ENCODE measurements around the gene ACTR6.
"Not testable (repeated sequence)": the region's sequence is repeated elsewhere in the genome, so short reads cannot be mapped to it uniquely, and the experiment has no call there.

Gene ACTR6

GRCh38 chr12:100176493-100176892 lies 24.1 kb upstream of the ACTR6 start:
- in situ Hi-C loops (cut with HindIII; ENCODE audit: low pct_ligation_motif_present, low pct_unique_long_range_greater_than_20kb, low sequenced_read_pairs); DNase-seq: not testable (repeated sequence)

- no peak for DNase-seq
- in situ Hi-C loops (cut with HindIII; ENCODE audit: low pct_ligation_motif_present, low pct_unique_long_range_greater_than_20kb, low sequenced_read_pairs) = no loop called here
Observed at GRCh38 chr12:100179252-100179651, 21.4 kb upstream of the ACTR6 start.

DNA sequence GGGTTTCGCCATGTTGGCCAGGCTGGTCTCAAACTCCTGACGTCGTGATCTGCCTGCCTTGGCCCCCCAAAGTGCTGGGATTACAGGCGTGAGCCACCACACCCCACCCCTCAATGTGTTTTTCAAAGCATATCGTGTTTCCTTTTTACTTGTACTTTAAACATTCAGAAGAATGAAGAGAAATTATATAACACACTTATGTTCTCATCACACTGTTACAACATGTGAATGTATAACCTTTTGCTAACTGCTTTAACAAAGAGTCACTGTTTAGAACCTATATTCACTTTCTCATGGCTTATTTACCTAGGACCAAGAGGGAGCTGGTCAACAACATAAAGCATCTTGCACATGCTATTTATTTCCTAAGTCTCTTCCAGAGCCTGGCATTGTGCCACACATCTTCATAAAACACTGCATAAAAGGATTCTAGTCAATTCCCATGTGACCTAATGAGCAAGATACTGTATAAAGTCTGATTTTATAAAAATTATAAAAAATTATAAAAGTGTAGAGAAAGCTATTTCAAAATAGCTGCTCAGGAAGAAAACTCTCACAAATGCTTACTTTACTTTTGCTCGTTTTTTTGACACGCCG lies 16.0 kb upstream of the ACTR6 start:
- in situ Hi-C loops (cut with HindIII; ENCODE audit: low pct_ligation_motif_present, low pct_unique_long_range_greater_than_20kb, low sequenced_read_pairs) = no loop called here
- no peak for DNase-seq

DNA sequence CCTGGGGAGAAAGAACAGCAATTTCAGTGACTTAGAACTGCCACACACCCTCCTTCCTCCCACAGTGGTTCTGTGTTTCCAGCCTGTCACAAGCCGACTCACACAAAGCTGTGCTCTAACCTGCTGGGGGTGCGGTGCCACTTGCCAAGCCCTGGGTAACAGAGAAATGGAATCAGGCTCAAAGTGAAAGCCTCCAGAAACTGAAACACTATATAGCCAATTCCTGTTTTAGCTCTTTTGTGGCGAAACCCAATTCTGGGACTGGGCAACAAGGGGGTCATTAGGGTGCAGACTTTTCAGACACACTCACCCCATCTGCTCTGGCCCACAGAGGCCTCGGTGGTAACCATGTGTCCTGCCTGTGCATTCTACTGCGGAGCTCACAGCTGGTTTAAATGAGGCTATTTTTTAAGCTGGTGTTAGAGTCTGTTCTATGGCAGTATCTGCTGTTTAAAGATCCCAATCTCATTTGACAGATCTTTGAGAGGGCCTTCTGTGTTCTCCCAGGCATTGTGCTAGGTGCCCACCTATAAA lies 15.2 kb upstream of the ACTR6 start:
- in situ Hi-C loops (cut with HindIII; ENCODE audit: low pct_ligation_motif_present, low pct_unique_long_range_greater_than_20kb, low sequenced_read_pairs) = no loop called here
- DNase-seq = no peak

GRCh38 chr12:100186071-100186470 lies 14.5 kb upstream of the ACTR6 start:
- DNase-seq = no peak
- in situ Hi-C loops (cut with HindIII; ENCODE audit: low pct_ligation_motif_present, low pct_unique_long_range_greater_than_20kb, low sequenced_read_pairs) = no loop called here

- in situ Hi-C loops (cut with HindIII; ENCODE audit: low pct_ligation_motif_present, low pct_unique_long_range_greater_than_20kb, low sequenced_read_pairs) = no loop called here
- DNase-seq = no peak
Observed at GRCh38 chr12:100187068-100187467, 13.5 kb upstream of the ACTR6 start.

DNA sequence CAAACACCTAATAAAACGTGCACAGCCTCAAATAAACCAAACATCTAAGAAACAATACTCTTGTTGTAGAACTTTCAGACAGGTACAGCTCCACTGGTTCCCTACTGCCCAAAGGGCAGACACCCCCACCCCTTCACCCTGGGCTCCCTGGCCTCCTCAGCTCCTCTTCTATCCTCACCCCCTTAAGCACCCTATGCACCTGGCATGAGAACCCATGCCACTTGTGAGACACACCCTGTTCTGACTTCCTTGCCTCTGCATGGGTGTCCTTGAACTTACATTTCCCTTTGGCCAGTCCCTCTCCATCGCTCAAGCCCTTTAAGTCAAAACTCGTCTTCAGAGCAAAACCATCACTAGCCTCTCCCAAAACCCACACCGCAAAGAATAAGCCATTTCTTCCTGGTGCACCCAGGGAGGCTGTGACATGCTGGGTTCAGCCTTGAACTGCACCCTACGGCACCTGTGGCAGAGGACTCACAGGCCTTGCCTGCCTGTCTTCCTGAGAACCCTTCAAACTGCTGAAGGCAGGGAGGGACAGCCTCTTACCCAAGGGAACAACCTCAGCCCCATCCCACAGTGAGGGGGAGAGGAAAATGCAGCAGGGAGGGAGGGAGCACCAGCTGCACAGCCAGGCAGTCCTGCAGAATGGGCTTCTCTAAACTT lies 12.6 kb upstream of the ACTR6 start:
- DNase-seq = no peak
- in situ Hi-C loops (cut with HindIII; ENCODE audit: low pct_ligation_motif_present, low pct_unique_long_range_greater_than_20kb, low sequenced_read_pairs) = no loop called here

DNA sequence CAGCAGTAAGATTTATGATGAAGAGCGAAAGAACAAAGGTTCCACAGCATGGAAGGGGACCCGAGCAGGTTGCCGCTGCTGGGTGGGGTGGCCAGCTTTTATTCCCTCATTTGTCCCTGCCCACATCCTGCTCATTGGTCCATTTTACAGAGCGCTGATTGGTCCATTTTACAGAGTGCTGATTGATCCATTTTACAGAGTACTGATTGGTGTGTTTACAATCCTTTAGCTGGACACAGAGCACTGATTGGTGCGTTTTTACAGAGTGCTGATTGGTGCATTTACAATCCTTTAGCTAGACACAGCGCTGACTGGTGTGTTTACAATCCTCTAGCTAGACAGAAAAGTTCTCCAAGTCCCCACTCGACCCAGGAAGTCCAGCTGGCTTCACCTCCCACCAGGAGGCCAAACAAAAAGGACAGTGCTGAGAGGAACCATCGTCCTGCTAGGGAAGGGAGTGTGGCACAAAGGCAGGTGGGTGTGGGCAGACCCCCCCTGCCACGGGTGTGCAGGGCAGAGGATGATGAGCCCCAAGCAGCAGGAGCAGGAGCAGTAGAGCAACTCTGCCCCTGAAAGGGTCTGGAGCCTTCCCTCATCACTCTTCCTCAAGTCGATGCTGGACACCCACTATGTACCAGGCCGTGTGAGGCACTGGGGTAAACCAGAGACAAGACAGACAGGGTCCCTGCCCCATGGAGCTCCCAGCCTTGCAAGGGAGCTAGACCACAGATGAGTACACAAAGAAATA lies 11.6 kb upstream of the ACTR6 start:
- DNase-seq; in situ Hi-C loops (cut with HindIII; ENCODE audit: low pct_ligation_motif_present, low pct_unique_long_range_greater_than_20kb, low sequenced_read_pairs): not testable (repeated sequence)

DNA sequence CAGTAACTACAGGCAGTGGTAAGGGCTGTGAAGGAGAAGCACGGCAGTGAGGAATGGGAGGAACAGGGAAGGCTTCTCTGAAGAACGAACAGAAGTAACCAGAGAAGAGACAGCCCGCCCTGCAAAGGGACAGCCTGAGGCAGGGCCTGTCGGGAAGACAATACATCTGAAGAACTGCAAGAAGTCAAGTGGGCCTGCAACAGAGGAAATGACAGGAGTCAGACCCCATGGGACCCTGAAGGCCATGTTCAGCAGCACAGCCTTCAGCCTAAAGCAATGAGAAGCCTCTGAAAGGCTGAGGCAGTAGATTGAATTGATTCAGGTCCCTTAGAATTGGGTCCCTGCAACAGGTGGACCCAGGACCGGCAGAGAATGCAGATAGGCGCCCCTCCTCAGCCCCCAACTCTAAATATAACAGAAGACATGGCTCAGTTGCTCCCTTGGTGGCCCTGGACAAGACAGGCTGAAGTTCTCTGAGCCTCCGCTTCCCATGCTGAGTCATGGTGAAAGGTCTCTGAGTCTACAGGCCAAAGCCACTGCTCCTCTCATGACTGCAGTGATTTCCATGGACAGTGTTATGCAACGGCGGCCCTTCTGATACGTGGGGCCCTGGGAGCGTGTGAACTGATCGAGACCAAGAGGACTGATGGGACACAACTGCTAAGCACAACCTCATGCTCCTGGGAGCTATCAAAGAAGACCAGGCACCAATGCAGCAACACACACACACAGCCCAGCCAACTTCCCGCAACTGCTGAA lies 10.8 kb upstream of the ACTR6 start:
- DNase-seq = no peak
- in situ Hi-C loops (cut with HindIII; ENCODE audit: low pct_ligation_motif_present, low pct_unique_long_range_greater_than_20kb, low sequenced_read_pairs) = no loop called here

GRCh38 chr12:100193085-100193484 lies 7.5 kb upstream of the ACTR6 start:
- in situ Hi-C loops (cut with HindIII; ENCODE audit: low pct_ligation_motif_present, low pct_unique_long_range_greater_than_20kb, low sequenced_read_pairs) = no loop called here
- no peak for DNase-seq

DNA sequence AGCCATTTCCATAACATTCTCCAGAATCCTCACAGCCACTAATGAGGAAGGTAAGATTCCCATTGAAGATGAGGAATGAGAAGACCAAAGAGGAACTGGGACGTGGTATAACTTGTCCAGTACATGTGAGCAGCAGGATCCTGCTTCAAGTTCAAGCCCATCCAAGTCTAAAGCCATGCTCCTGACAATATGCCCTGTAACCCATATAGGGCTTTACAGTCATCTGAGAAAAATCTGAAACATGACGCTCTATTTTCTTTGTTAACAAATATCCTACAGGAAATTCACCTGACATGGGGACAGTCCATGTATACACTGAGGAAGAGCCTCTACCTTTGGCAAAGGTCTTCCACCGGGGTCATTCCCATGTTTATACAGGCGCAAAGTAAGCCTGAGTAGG lies 3.1 kb upstream of the ACTR6 start:
- in situ Hi-C loops (cut with HindIII; ENCODE audit: low pct_ligation_motif_present, low pct_unique_long_range_greater_than_20kb, low sequenced_read_pairs) = no loop called here
- DNase-seq = no peak

DNA sequence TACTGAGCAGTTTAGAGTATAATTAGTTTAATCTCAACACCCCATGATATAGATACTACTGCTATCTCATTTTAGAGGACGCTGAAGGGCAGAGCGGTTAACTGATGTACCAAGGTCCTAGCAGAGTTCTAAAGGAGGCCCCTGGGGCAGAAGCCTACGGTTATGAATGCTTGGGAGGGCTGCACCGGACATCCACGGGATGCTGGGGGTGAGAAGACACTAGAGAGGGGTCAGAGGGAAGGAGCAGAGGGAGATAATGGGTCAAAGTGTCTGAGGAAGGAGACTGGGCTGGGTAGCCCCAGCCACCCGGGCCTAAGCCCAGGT lies 1.6 kb upstream of the ACTR6 start:
- in situ Hi-C loops (cut with HindIII; ENCODE audit: low pct_ligation_motif_present, low pct_unique_long_range_greater_than_20kb, low sequenced_read_pairs) = no loop called here
- DNase-seq = no peak

DNA sequence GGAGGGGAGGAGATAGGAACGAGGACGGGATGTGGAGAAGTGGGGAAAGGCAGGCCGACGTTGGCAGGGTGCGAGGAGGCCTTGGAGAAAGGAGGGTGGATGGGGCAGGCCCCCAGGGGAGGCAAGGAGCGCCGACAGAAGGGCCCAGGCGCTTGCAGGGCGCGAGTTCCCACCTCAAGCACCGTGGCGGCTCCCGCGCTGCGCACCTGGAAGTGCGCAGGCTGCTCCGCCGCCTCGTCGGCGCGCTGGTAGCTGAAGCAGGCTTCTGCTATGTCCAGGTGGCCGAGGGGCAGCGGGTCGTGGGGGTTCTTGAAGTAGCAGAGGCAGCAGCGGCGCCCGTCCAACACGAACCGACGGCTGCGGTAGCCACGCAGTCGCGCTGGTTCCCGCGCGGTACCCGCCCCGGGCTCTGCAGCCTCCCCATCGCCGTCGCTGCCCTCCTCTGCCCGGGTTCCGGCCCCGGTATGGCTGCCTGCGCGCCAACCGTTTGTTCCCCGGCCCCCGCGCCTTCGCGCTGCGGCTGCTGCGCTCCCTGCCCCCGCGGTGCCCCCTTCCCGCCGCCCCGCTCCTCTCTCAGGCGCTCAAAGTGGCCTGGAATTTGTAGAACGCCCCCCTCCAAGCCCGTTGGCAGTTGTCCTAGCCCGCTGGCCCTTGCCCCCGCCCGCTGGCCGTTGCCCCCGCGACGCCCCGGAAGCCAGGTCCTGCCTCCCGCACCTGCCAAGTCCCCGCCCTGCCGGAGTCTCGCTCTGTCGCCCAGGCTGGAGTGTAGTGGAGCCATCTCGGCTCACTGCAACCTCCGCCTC lies 1.1 kb upstream of the ACTR6 start:
- in situ Hi-C loops (cut with HindIII; ENCODE audit: low pct_ligation_motif_present, low pct_unique_long_range_greater_than_20kb, low sequenced_read_pairs) = no loop called here
- peak; percentile 91 for DNase-seq

GRCh38 chr12:100201604-100202423 lies 1.2 kb downstream of the ACTR6 start:
- no peak for DNase-seq
- in situ Hi-C loops (cut with HindIII; ENCODE audit: low pct_ligation_motif_present, low pct_unique_long_range_greater_than_20kb, low sequenced_read_pairs) = no loop called here

DNA sequence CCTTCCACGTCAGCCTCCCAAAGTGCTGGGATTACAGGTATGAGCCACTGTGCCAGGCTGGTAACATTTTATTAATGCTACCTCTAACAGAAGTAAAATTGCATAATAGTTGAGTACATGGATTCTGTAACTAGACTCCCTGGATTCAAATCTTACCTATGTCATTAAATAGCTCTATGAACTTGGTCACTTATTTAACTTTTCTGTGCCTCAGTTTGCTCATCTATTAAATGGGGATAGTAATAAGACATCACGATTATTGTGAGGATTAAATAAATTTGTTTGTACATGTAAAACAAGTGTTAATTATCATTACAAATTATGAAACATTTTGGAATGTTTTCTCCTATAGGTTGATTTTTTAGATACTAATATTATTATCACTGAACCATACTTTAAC lies 6.7 kb downstream of the ACTR6 start:
- no peak for DNase-seq
- in situ Hi-C loops (cut with HindIII; ENCODE audit: low pct_ligation_motif_present, low pct_unique_long_range_greater_than_20kb, low sequenced_read_pairs) = no loop called here

DNA sequence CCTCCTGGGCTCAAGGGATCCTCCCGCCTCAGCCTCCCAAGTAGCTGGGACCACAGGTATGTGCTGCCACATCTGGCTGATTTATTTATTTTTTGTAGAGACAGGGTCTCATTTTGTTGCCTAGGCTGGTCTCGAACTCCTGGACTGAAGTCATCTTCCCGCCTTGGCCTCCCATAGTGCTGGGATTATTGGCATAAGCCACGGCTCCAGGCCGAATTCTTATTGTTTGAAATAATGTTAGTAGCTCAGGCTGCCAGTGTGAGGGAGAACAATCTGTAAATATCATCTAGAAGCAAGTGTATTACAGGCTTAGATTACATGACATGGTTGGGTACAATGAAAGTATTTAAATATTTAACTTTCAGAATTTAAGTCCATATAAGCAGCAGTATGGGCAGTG lies 8.2 kb downstream of the ACTR6 start:
- DNase-seq = no peak
- in situ Hi-C loops (cut with HindIII; ENCODE audit: low pct_ligation_motif_present, low pct_unique_long_range_greater_than_20kb, low sequenced_read_pairs) = no loop called here

DNA sequence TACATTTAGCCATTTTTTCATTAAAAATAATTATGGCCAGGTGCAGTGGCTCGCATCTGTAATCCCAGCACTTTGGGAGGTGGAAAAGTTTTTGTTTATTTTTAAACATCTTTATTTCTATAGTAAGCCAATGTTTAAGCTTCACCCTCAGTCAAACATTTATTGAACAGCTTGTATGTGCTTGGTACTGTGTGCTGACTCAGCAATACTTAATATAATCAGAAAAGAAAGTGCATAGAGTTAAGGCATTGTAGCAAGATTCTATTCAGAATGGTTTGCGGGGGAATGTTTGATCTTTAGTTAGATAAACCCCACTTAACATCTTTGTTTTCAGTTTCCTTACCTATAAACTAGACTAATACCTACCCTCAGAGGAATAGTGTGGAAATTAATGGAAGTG lies 11.1 kb downstream of the ACTR6 start:
- no peak for DNase-seq
- in situ Hi-C loops (cut with HindIII; ENCODE audit: low pct_ligation_motif_present, low pct_unique_long_range_greater_than_20kb, low sequenced_read_pairs) = no loop called here
